A172 (cell line): ENCODE data around the gene WTAP. TPM values are rescaled to one million over a fixed set of nuclear protein-coding genes. Genes with fewer than 3 reads are reported as not detected.
A peak's percentile ranks its signal among the peaks of the same experiment; 100 is the strongest.
"Not testable (repeated sequence)": the region's sequence is repeated elsewhere in the genome, so short reads cannot be mapped to it uniquely, and the experiment has no call there.

ENCODE experiments used
- DNase-seq: peaks from one replicate; pipeline ENCODE4 v3.0.0-alpha.2; 2015; ENCODE audit warnings: low spot score
- total RNA-seq: library from RNA; depleted of rRNA; stranded (reverse); fragments of >200 nt; shearing (Covaris generic); gene quantifications from 2 replicates; pipeline ENCODE4 v1.2.3, GENCODE V29; 2014

Gene WTAP
- total RNA-seq, 1 experiment from 2014 or later = 115 TPM

DNA sequence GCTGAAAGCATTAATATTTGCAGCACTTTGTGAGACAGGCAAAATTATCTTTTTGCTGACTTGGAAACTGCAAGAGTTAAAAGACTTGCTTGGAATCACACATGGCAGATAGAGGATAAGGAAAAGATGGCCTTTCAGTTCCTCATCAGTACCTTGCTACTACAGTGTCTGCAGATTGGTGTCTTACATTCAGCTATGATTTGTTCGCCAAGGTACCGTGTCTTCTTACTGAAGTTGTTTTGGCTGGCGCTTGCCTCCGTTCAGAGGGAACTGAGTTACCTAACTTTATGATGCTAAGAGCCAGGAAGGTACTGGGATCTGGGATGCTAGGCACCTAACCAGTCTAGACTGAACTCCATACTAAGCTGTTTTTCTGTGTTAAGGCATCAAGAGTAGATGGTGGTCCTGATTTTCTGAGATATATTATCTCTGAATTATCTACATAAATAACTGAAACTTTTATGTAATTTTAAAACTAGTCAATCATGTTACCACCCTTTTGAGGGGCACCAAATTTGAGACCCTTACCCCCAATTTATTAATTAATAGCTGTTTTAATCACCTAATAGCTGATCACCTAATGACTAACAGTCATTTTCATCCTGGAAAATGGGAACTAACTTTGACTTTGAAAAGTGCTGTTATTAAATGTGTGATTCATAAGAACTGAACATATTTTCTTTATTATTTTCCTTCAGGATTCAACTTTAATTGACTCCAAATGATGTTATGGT, 2.5 kb downstream of the WTAP start:
- peak; percentile 11 for DNase-seq

GRCh38 chr6:159730332-159730676, 3.0 kb downstream of the WTAP start:
- DNase-seq = no peak

DNA sequence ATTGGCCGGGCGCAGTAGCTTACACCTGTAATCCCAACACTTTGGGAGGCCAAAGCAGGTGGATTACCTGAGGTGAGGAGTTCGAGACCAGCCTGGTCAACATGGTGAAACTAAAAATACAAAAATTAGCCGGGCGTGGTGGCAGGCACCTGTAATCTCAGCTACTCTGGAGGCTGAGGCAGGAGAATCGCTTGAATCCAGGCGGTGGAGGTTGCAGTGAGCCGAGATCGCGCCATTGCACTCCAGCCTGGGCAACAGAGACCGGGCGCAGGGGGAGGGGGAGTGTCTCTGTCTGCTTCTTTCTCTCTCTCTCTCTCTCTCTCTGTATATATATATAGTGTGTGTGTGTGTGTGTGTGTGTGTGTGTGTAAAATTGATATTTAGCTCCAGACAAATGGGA, 5.2 kb downstream of the WTAP start:
- DNase-seq = not testable (repeated sequence)

- not testable (repeated sequence) for DNase-seq
Observed at GRCh38 chr6:159733395-159733794, 6.1 kb downstream of the WTAP start.

- DNase-seq = no peak
Observed at GRCh38 chr6:159736908-159737307, 9.6 kb downstream of the WTAP start.

GRCh38 chr6:159739341-159739740, 12.0 kb downstream of the WTAP start:
- no peak for DNase-seq

GRCh38 chr6:159742165-159742564, 14.9 kb downstream of the WTAP start:
- DNase-seq = no peak

DNA sequence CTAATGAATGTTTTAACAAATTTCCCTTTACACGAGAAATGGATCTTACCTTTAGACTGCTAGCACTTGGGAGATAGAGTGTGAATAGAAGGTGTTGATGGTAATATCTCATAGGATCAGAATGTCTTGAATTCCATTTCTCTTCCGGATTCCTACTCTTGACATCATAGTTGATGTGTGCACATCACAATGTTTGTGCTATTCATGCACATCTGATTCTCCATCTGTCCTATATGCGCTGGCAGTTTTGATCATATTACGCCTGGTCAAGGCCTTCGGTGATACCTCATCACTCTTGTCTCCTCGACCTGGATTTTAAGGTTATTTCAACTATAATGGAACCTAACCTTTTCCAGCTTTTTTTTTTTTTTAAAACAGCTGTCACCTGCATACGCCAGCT, 17.8 kb downstream of the WTAP start:
- DNase-seq = no peak

GRCh38 chr6:159746759-159747158, 19.5 kb downstream of the WTAP start:
- no peak for DNase-seq

DNA sequence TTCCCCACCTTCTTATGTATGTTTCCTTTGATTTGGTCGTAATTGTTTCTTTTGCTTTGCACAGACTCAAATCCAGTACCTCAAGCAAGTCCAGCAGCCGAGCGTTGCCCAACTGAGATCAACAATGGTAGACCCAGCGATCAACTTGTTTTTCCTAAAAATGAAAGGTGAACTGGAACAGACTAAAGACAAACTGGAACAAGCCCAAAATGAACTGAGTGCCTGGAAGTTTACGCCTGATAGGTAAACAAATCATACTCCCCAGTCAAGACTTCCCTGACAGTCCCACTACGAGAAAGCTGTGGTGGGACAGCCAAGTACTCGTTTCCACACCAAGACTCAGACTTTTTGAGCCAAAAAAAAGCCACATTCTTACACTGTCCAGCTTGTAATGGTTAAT, 20.8 kb downstream of the WTAP start:
- DNase-seq = not testable (repeated sequence)

DNA sequence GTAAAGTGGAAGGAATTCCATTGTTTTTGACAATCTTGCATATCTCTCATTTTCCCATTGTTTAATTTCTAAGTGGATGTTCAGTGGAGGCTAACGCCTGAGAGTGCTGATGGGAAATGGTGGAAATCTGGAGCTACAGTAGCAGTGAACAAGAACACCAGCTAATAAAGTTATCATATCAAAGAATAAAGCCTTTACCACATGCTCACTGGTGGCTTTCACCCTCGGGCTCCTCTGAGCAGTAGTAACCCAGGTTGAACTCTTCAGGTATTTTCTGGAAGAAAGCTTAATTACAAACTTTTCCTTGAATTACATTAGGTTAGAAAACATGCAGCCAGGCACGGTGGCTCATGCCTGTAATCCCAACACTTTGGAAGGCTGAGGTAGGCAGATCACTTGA, 24.1 kb downstream of the WTAP start:
- DNase-seq = no peak

DNA sequence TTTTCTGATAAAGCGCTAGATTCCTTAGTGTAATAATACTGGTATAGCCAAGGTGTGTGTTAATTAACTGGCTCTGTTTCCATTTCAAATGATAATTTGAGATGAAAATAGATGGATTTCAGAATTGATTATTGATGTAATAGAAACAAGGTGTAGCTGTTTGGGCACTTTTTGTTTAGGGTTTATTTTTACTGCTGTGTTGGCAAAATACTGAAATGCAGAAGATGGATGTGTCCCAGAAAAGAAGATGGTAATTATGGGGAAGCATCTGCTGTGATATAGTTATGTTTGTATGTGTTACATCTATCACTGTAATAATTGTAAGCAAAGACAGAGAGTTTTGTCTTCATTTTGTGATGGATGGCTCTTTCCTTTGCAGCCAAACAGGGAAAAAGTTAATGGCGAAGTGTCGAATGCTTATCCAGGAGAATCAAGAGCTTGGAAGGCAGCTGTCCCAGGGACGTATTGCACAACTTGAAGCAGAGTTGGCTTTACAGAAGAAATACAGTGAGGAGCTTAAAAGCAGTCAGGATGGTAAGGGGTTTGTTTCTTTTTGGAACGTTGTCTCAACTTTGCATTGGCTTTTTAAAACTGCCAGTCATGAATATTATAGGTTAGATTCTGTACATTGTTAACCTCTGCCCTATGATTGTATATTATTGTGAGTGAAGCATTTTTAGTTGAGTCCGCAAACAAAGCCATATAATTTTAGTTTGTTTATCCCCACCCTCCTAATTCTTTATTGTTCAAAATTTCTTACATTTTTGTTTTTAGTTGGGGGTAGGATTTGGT, 26.0 kb downstream of the WTAP start:
- DNase-seq = no peak

DNA sequence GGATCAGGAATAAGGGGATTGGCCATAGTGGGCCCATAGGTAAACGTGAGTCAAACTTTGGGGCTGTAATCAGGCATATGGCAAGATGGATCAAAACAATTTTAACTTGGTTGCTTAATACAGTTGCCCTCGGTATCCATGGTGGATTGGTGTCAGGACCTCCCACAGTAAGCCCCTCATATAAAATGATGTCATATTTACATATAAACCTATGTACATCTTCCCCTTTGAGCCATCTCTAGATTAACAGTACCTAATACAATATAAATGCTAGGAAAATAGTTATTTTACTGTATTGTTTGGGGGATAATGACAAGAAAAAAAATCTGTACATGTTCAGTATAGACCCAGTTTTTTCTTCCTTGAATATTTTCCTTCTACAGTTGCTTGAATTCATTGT, 27.1 kb downstream of the WTAP start:
- no peak for DNase-seq

- no peak for DNase-seq
Observed at GRCh38 chr6:159754959-159755914, 27.9 kb downstream of the WTAP start.

DNA sequence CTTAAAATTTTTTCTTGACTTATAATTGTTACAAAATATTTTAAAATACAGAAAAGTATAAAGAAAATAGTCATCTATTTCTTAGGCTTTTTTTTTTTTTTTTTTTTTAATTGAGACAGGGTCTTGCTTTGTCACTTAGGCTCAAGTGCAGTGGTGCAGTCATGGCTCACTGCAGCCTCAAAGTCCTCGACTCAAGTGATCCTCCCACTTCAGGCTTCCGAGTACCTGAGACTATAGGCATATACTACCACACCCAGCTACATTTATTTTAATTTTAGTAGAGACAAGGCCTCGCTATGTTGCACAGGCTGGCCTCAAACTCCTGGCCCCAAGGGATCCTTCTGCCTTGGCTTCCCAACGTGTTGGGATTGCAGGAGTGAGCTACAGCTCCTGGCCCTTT, 29.2 kb downstream of the WTAP start:
- no peak for DNase-seq

- peak; percentile 65 for DNase-seq
Observed at GRCh38 chr6:159758031-159759001, 31.0 kb downstream of the WTAP start.

DNA sequence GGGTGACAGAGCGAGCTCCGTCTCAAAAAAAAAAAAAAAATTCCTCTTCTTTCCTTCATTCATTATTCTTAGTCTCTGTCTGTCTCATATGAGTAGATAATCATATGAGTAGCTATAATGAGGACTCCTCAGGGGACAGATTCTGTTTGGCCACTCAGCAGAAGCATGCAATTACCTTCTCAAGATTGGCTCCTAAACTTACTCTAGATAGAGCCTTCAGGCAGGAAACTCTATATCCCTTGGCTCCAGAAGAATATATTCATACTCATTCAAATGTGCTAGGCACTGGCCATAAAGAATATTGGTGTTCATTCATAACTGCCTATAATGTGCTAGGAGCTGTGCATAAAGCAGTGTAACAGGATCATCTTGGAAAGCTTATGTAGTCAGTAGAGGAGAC, 32.3 kb downstream of the WTAP start:
- no peak for DNase-seq

GRCh38 chr6:159760602-159761057, 33.3 kb downstream of the WTAP start:
- peak; percentile 64 for DNase-seq

- DNase-seq = no peak
Observed at GRCh38 chr6:159761129-159761872, 34.0 kb downstream of the WTAP start.
